ENCODE results near the gene MAN2A2. TPM values are rescaled to one million over a fixed set of nuclear protein-coding genes. Genes with fewer than 3 reads are reported as not detected.
A peak's percentile ranks its signal among the peaks of the same experiment; 100 is the strongest.

The MAN2A2 gene
- total RNA-seq, 1 donor from 2014 or later: 94.0 TPM

GRCh38 chr15:90860450-90860849 lies 42.7 kb upstream of the MAN2A2 start:
- Histone ChIP-seq H3K27me3 (no peaks in the 10 kb centered on the region), H3K27ac (no peak overlapping the region), H3K9me3 (no peaks in the 10 kb centered on the region), H3K36me3 (no peaks in the 10 kb centered on the region), H3K4me1 (no peaks in the 10 kb centered on the region), H3K4me3 (no peak overlapping the region)
- no peak for TF ChIP-seq CTCF (IDR thresholded peaks at IDR 0.05)
- ATAC-seq (no peak), DNase-seq (no peak)
- intact Hi-C loops (cut with DNase I): no loop called here

GRCh38 chr15:90860942-90861675 lies 42.0 kb upstream of the MAN2A2 start:
- Histone ChIP-seq H3K4me1 (no peaks in the 10 kb centered on the region), H3K27ac (no peak overlapping the region), H3K36me3 (no peaks in the 10 kb centered on the region), H3K4me3 (no peak overlapping the region), H3K27me3 (no peaks in the 10 kb centered on the region), H3K9me3 (no peaks in the 10 kb centered on the region)
- TF ChIP-seq CTCF (IDR thresholded peaks at IDR 0.05): no peak
- intact Hi-C loops (cut with DNase I): no loop called here
- ATAC-seq (no peak), DNase-seq (no peak)

- ATAC-seq: no peak
Observed at GRCh38 chr15:90862487-90862886, 40.6 kb upstream of the MAN2A2 start.

GRCh38 chr15:90862964-90863778 lies 39.9 kb upstream of the MAN2A2 start:
- peak overlapping the region; percentile 36 for H3K27ac ChIP-seq
- peak; percentile 77 for DNase-seq
- no peak for TF ChIP-seq CTCF (IDR thresholded peaks at IDR 0.05)
- H3K4me1 ChIP-seq: peaks cover 6% of the 10 kb centered on the region
- no peaks in the 10 kb centered on the region for H3K27me3 ChIP-seq
- no peaks in the 10 kb centered on the region for H3K36me3 ChIP-seq
- no peaks in the 10 kb centered on the region for H3K9me3 ChIP-seq
- no peak overlapping the region for H3K4me3 ChIP-seq
- ATAC-seq: peak; percentile 80
- intact Hi-C loops (cut with DNase I): no loop called here

More at GRCh38 chr15:90862487-90862886, 40.6 kb upstream of the MAN2A2 start:
- peaks cover 4% of the 10 kb centered on the region for H3K4me1 ChIP-seq
- H3K4me3 ChIP-seq: no peak overlapping the region
- no peaks in the 10 kb centered on the region for H3K27me3 ChIP-seq
- DNase-seq: no peak
- no peaks in the 10 kb centered on the region for H3K9me3 ChIP-seq
- intact Hi-C loops (cut with DNase I): no loop called here
- H3K36me3 ChIP-seq: no peaks in the 10 kb centered on the region
- H3K27ac ChIP-seq: no peak overlapping the region
- TF ChIP-seq CTCF (IDR thresholded peaks at IDR 0.05): no peak

- peak overlapping the region; percentile 37 for H3K27ac ChIP-seq
- no peak overlapping the region for H3K4me3 ChIP-seq
- H3K4me1 ChIP-seq: peaks cover 14% of the 10 kb centered on the region
- ATAC-seq (no peak), DNase-seq (no peak)
- H3K27me3 ChIP-seq: no peaks in the 10 kb centered on the region
- TF ChIP-seq CTCF (IDR thresholded peaks at IDR 0.05): no peak
- H3K9me3 ChIP-seq: no peaks in the 10 kb centered on the region
- H3K36me3 ChIP-seq: no peaks in the 10 kb centered on the region
- intact Hi-C loops (cut with DNase I): no loop called here
Observed at GRCh38 chr15:90863987-90864386, 39.1 kb upstream of the MAN2A2 start.

Measured in upper lobe of right lung (tissue), 1 donor.